Retinal pigment epithelial cell (primary cell): Measurements from ENCODE around the gene HSD17B8.

ENCODE experiments used
- DNase-seq: peaks from one replicate; pipeline ENCODE4 v3.0.0-alpha.2; 2010; ENCODE audit warnings: low read depth
- H3K4me3 ChIP-seq: 2 replicates; pipeline ENCODE4 v1.5.1; 2011; ENCODE audit warnings: mild to moderate bottlenecking, low read length, control low read depth, moderate library complexity
- CTCF ChIP-seq: conservative IDR thresholded peaks from 2 replicates; pipeline ENCODE4 v1.5.1; 2011; ENCODE audit warnings: low read depth, low read length, control low read depth, inconsistent platforms

The HSD17B8 gene

GRCh38 chr6:33192671-33193602, 11.5 kb upstream of the HSD17B8 start:
- DNase-seq = no peak
- peak overlapping the region; percentile 47 for H3K4me3 ChIP-seq
- TF ChIP-seq CTCF = no peak

GRCh38 chr6:33193619-33194018, 10.8 kb upstream of the HSD17B8 start:
- no peak for TF ChIP-seq CTCF
- no peak for DNase-seq
- no peak overlapping the region for H3K4me3 ChIP-seq

- H3K4me3 ChIP-seq = no peak overlapping the region
- no peak for DNase-seq
- TF ChIP-seq CTCF = no peak
These were observed 9.9 kb upstream of the HSD17B8 start for GRCh38 chr6:33194431-33194979.

- DNase-seq = no peak
- H3K4me3 ChIP-seq = no peak overlapping the region
- no peak for TF ChIP-seq CTCF
These were observed 8.9 kb upstream of the HSD17B8 start for GRCh38 chr6:33195304-33196165.

- peak; percentile 45 for DNase-seq
- no peak overlapping the region for H3K4me3 ChIP-seq
- peak; percentile 83 for TF ChIP-seq CTCF
These were observed 6.9 kb upstream of the HSD17B8 start for GRCh38 chr6:33197431-33198048.

GRCh38 chr6:33198159-33198852, 6.1 kb upstream of the HSD17B8 start:
- no peak for TF ChIP-seq CTCF
- no peak overlapping the region for H3K4me3 ChIP-seq
- no peak for DNase-seq
